ENCODE data around the gene EPHA2. TPM values are rescaled to one million over a fixed set of nuclear protein-coding genes. Genes with fewer than 3 reads are reported as not detected.

The EPHA2 gene
- total and polyA plus RNA-seq, 8 donors, result 4.6 to 200 (median 23.4) TPM

- no peaks in the 10 kb centered on the region for H3K4me1 ChIP-seq
- H3K27me3 ChIP-seq, result no peaks in the 10 kb centered on the region
- 53 to 75% (median 64%) methylated on average over 9 of the region's 9 CpGs for WGBS, 5 donors
- H3K9me3 ChIP-seq, result no peaks in the 10 kb centered on the region
- intact Hi-C loops (cut with DNase I; ENCODE audit: low total_unique reads), result no loop called here
- TF ChIP-seq EP300 (IDR thresholded peaks at IDR 0.05), result no peak
- TF ChIP-seq CTCF (IDR thresholded peaks at IDR 0.05), result no peak
- no peak for TF ChIP-seq POLR2A (IDR thresholded peaks at IDR 0.05)
- TF ChIP-seq POLR2AphosphoS5 (IDR thresholded peaks at IDR 0.05), result no peak
- no peak overlapping the region for H3K27ac ChIP-seq
- DNase-seq, result peak in 1 of 2 donors; percentile 23
- H3K4me3 ChIP-seq, result no peak overlapping the region
- no peaks in the 10 kb centered on the region for H3K36me3 ChIP-seq
These were observed 54.2 kb downstream of the EPHA2 start for GRCh38 chr1:16101623-16102022.

DNA sequence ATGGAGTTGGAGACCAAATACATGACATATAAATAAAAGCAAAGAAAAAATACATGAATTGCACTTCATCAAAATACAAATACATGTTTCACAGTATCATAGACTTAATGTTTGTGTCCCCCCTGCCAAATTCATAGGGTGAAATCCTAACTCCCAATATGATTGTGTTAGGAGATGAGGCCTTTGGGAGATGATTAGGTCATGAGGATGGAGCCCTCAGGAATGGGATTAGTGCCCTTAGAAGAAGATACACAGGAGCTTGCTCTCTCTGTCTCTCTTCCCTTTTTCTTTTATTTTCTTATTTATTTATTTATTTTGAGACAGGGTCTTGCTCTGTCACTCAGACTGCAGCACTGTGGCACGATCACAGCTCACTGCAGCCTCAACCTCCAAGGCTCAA, 56.5 kb downstream of the EPHA2 start:
- WGBS, 5 donors, result 83 to 97% (median 94%) methylated on average over 1 of the region's 1 CpG
- no peak for DNase-seq
- TF ChIP-seq POLR2AphosphoS5 (IDR thresholded peaks at IDR 0.05) (no peak), CTCF (IDR thresholded peaks at IDR 0.05) (no peak), POLR2A (IDR thresholded peaks at IDR 0.05) (no peak), EP300 (IDR thresholded peaks at IDR 0.05) (no peak)
- intact Hi-C loops (cut with DNase I; ENCODE audit: low total_unique reads), result no loop called here
- Histone ChIP-seq H3K9me3 (no peaks in the 10 kb centered on the region), H3K27ac (no peak overlapping the region), H3K4me3 (no peak overlapping the region), H3K27me3 (peaks cover 0 to 9% (median 0%) of the 10 kb centered on the region in 3 donors), H3K4me1 (no peaks in the 10 kb centered on the region), H3K36me3 (no peaks in the 10 kb centered on the region)

- no peak for TF ChIP-seq POLR2AphosphoS5 (IDR thresholded peaks at IDR 0.05)
- no peak for TF ChIP-seq EP300 (IDR thresholded peaks at IDR 0.05)
- no peak for TF ChIP-seq POLR2A (IDR thresholded peaks at IDR 0.05)
- TF ChIP-seq CTCF (IDR thresholded peaks at IDR 0.05), result no peak
- no peak for DNase-seq
- Histone ChIP-seq H3K27ac (no peak overlapping the region), H3K27me3 (peaks cover 0 to 9% (median 0%) of the 10 kb centered on the region in 3 donors), H3K9me3 (no peaks in the 10 kb centered on the region), H3K4me3 (no peak overlapping the region), H3K36me3 (no peaks in the 10 kb centered on the region), H3K4me1 (no peaks in the 10 kb centered on the region)
- intact Hi-C loops (cut with DNase I; ENCODE audit: low total_unique reads), result no loop called here
- 62 to 73% (median 69%) methylated on average over 9 of the region's 9 CpGs for WGBS, 5 donors
These were observed 60.4 kb downstream of the EPHA2 start for GRCh38 chr1:16095447-16095846.

GRCh38 chr1:16094453-16095158, 61.3 kb downstream of the EPHA2 start:
- H3K27ac ChIP-seq, result no peak overlapping the region
- no peak for TF ChIP-seq POLR2AphosphoS5 (IDR thresholded peaks at IDR 0.05)
- no peak for TF ChIP-seq POLR2A (IDR thresholded peaks at IDR 0.05)
- TF ChIP-seq EP300 (IDR thresholded peaks at IDR 0.05), result no peak
- no peak for TF ChIP-seq CTCF (IDR thresholded peaks at IDR 0.05)
- H3K9me3 ChIP-seq, result no peaks in the 10 kb centered on the region
- no peaks in the 10 kb centered on the region for H3K36me3 ChIP-seq
- DNase-seq, result no peak
- WGBS, 5 donors, result 87 to 94% (median 92%) methylated on average over 20 to 21 of the region's 21 CpGs
- intact Hi-C loops (cut with DNase I; ENCODE audit: low total_unique reads), result no loop called here
- no peak overlapping the region for H3K4me3 ChIP-seq
- peaks cover 0 to 9% (median 0%) of the 10 kb centered on the region in 3 donors for H3K27me3 ChIP-seq
- H3K4me1 ChIP-seq, result no peaks in the 10 kb centered on the region
